B cell (primary cell): ENCODE data around the gene CACNA2D1. TPM values are rescaled to one million over a fixed set of nuclear protein-coding genes. Genes with fewer than 3 reads are reported as not detected.

ENCODE experiments used
- ATAC-seq: fragments of 200-7000 bp; cut with Tn5 transposase; one replicate; pipeline ENCODE4 v1.10.0; 2021; ENCODE audit warnings: low read depth, mild to moderate bottlenecking, moderate number of reproducible peaks, moderate library complexity
- CTCF ChIA-PET: fragments of 350-600 bp; sonication (Branson Sonifier 250); formaldehyde crosslinking; loops from one replicate; lab custom pipeline; 2021; ENCODE audit warnings: antibody characterized with exemption, inconsistent platforms; lab: Charles Lee
- POLR2A ChIA-PET: fragments of 350-600 bp; sonication (Branson Sonifier 250); formaldehyde crosslinking; loops from one replicate; lab custom pipeline; 2021; ENCODE audit warnings: antibody characterized with exemption; lab: Charles Lee
- DNase-seq: peaks from one replicate; pipeline ENCODE4 v3.0.0; 2013
- H2AFZ ChIP-seq: 2 replicates; pipeline ENCODE4 v1.6.1; 2012; ENCODE audit warnings: mild to moderate bottlenecking, low read depth, low read length; ENCODE audit not compliant: insufficient read depth, poor library complexity, severe bottlenecking
- H3K27ac ChIP-seq, 2 donors: 1 replicate in 1 of 2; 2 replicates in 1 of 2; pipeline ENCODE4 v1.5.1; 2012 to 2013; ENCODE audit warnings: low read length in 2 of 2, mild to moderate bottlenecking in 2 of 2, moderate library complexity in 1 of 2
- H3K27me3 ChIP-seq, 4 experiments: fragments of 200-600 bp in 1 of 4; sonication (generic) in 1 of 4; replicated peaks in 1 of 4; 1 replicate in 2 of 4; 2 replicates in 2 of 4; pipeline versions ENCODE4 v1.6.1 to v1.7.0; 2013 to 2016; ENCODE audit warnings: low read length in 3 of 4, mild to moderate bottlenecking in 2 of 4, mixed read lengths in 1 of 4, moderate library complexity in 1 of 4; ENCODE audit not compliant: insufficient read depth in 4 of 4, control insufficient read depth in 3 of 4; ENCODE audit errors: control extremely low read depth in 1 of 4
- H3K36me3 ChIP-seq, 2 experiments: replicated peaks in 1 of 2; 1 replicate in 1 of 2; 2 replicates in 1 of 2; pipeline versions ENCODE4 v1.6.1 to v1.7.1; 2013; ENCODE audit warnings: low read length in 1 of 2; ENCODE audit not compliant: insufficient read depth in 2 of 2, control insufficient read depth in 1 of 2; ENCODE audit errors: control extremely low read depth in 1 of 2, extremely low read depth in 1 of 2
- H3K4me1 ChIP-seq, 2 donors: fragments of 200-600 bp in 1 of 2; sonication (generic) in 1 of 2; 1 replicate in 1 of 2; 2 replicates in 1 of 2; pipeline versions ENCODE4 v1.5.1 to v1.6.1; 2013 to 2017; ENCODE audit warnings: low read length in 2 of 2; ENCODE audit not compliant: control insufficient read depth in 2 of 2, insufficient read depth in 2 of 2
- H3K4me2 ChIP-seq: replicated peaks from 2 replicates; pipeline ENCODE3; 2012; ENCODE audit warnings: mild to moderate bottlenecking, low read depth, low read length; ENCODE audit not compliant: poor library complexity, severe bottlenecking
- H3K4me3 ChIP-seq, 5 experiments: fragments of 200-600 bp in 1 of 5; sonication (generic) in 1 of 5; 1 replicate in 3 of 5; 2 replicates in 2 of 5; pipeline versions ENCODE4 v1.5.1 to v1.7.0; 2011 to 2016; ENCODE audit warnings: low read length in 4 of 5, mild to moderate bottlenecking in 4 of 5, low read depth in 2 of 5, control low read depth in 1 of 5, moderate library complexity in 1 of 5; ENCODE audit not compliant: insufficient read depth in 1 of 5; ENCODE audit errors: control extremely low read depth in 1 of 5, extremely low read depth in 1 of 5
- H3K79me2 ChIP-seq: fragments of 200-600 bp; sonication (generic); one replicate; pipeline ENCODE4 v1.6.0; 2016; ENCODE audit warnings: low read length; ENCODE audit not compliant: control insufficient read depth, insufficient read depth
- H3K9ac ChIP-seq: fragments of 200-600 bp; sonication (generic); 2 replicates; pipeline ENCODE4 v1.6.1; 2017; ENCODE audit warnings: mild to moderate bottlenecking, low read length, moderate library complexity
- H3K9me3 ChIP-seq, 3 donors: one replicate each; pipeline versions ENCODE4 v1.6.1 to v1.7.1; 2013; ENCODE audit warnings: low read length in 2 of 3; ENCODE audit not compliant: control insufficient read depth in 2 of 3, insufficient read depth in 1 of 3; ENCODE audit errors: control extremely low read depth in 1 of 3
- H4K20me1 ChIP-seq: 2 replicates; pipeline ENCODE4 v1.6.0; 2012; ENCODE audit warnings: mild to moderate bottlenecking, low read length; ENCODE audit not compliant: insufficient read depth, control insufficient read depth, poor library complexity, severe bottlenecking
- H3K27ac Mint-ChIP-seq: one replicate; pipeline ENCODE4 v1.8.0; 2021; ENCODE audit warnings: mixed read lengths
- H3K27me3 Mint-ChIP-seq: one replicate; pipeline ENCODE4 v1.8.0; 2021; ENCODE audit warnings: mixed read lengths
- H3K4me1 Mint-ChIP-seq: one replicate; pipeline ENCODE4 v1.8.0; 2021; ENCODE audit warnings: mixed read lengths
- H3K4me3 Mint-ChIP-seq: one replicate; pipeline ENCODE4 v1.8.0; 2021; ENCODE audit warnings: mixed read lengths
- H3K9me3 Mint-ChIP-seq: one replicate; pipeline ENCODE4 v1.8.0; 2022; ENCODE audit warnings: mixed read lengths; ENCODE audit not compliant: insufficient read depth
- CTCF ChIP-seq: fragments of 200-600 bp; IDR thresholded peaks from one replicate; pipeline ENCODE4 v1.8.0; 2022; ENCODE audit warnings: antibody characterized with exemption, mild to moderate bottlenecking
- EZH2 ChIP-seq: IDR thresholded peaks from 2 replicates; pipeline ENCODE4 v1.6.1; 2012; ENCODE audit warnings: borderline replicate concordance, low read depth, mild to moderate bottlenecking, moderate library complexity, low read length; ENCODE audit not compliant: insufficient read depth, poor library complexity, severe bottlenecking
- WGBS: methylation state at CpG from one replicate; pipeline ENCODE4 v1.1.5; 2013; ENCODE audit warnings: missing lambda C conversion rate; ENCODE audit not compliant: insufficient coverage; 5-methylcytosine and 5-hydroxymethylcytosine counted together
- intact Hi-C: fragments of 100-400 bp; cut with micrococcal nuclease; formaldehyde crosslinking; loops from one replicate; pipeline ENCODE4 v1.10.0; 2022
- polyA plus RNA-seq: library from polyadenylated mRNA; depleted of rRNA; stranded (reverse); fragments of >200 nt; gene quantifications from 2 replicates; pipeline ENCODE4 v1.2.3, GENCODE V29; 2012
- total RNA-seq, 2 donors: library from RNA; stranded (reverse); fragments of 120-200 nt in 1 of 2; gene quantifications; 1 replicate in 1 of 2; 2 replicates in 1 of 2; pipeline versions ENCODE4 v1.2.3 to v1.2.4, GENCODE V29; 2013 to 2022

The CACNA2D1 gene
- total and polyA plus RNA-seq, 2 donors (not counting 1 experiment from before 2014, with no cell fraction given): not detected

- no peak for TF ChIP-seq CTCF
- TF ChIP-seq EZH2: no peak
- Histone ChIP-seq H3K36me3 (no peaks in the 10 kb centered on the region), H2AFZ (no peak overlapping the region), H4K20me1 (no peaks in the 10 kb centered on the region), H3K27ac (no peak overlapping the region), H3K27me3 (no peaks in the 10 kb centered on the region), H3K4me3 (no peak overlapping the region), H3K9ac (no peak overlapping the region), H3K79me2 (no peaks in the 10 kb centered on the region), H3K9me3 (peaks cover 0 to 7% (median 0%) of the 10 kb centered on the region in 3 donors), H3K4me2 (no peak overlapping the region), H3K4me1 (no peaks in the 10 kb centered on the region)
- POLR2A ChIA-PET: no interaction called here
- H3K27me3 Mint-ChIP-seq: no peaks in the 10 kb centered on the region
- no CpG with 5 or more reads among the region's 2 CpGs for WGBS
- CTCF ChIA-PET: interaction anchor here (0.9 kb wide), 1 partner anchor 35 kb away, joined by 3 read pairs; no protein-coding TSS in a partner anchor
- no peak for ATAC-seq
- H3K4me1 Mint-ChIP-seq: no peaks in the 10 kb centered on the region
- H3K4me3 Mint-ChIP-seq: no peak overlapping the region
- H3K27ac Mint-ChIP-seq: no peak overlapping the region
- no peaks in the 10 kb centered on the region for H3K9me3 Mint-ChIP-seq
- no peak for DNase-seq
- intact Hi-C loops: no loop called here
Measured at GRCh38 chr7:82078807-82079206, 364.8 kb downstream of the CACNA2D1 start.

DNA sequence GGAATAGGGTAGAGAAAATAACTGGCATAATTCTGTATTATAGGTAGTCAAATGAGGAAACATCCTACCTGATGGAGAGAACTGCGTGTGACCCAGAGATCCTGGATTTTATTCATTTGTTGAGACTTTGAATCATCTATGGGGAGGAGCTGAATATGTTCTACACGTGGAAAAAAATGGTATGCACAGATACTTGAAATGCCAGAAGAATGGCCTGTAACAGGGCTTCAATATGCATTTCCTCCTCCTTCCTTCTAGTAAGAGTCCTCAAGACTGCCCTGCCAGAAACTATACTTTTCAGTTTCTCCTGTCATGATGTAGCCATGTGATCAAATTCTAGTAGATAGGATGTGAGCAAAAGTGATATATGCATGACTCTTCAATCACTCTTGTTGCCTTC, 372.1 kb downstream of the CACNA2D1 start:
- WGBS: no CpG with 5 or more reads among the region's 2 CpGs
- Histone ChIP-seq H3K4me3 (no peak overlapping the region), H3K4me2 (no peak overlapping the region), H3K79me2 (no peaks in the 10 kb centered on the region), H3K27me3 (no peaks in the 10 kb centered on the region), H3K9ac (no peak overlapping the region), H3K4me1 (no peaks in the 10 kb centered on the region), H3K9me3 (no peaks in the 10 kb centered on the region), H4K20me1 (no peaks in the 10 kb centered on the region), H2AFZ (no peak overlapping the region), H3K36me3 (no peaks in the 10 kb centered on the region), H3K27ac (no peak overlapping the region)
- peaks cover 5% of the 10 kb centered on the region for H3K9me3 Mint-ChIP-seq
- POLR2A ChIA-PET: no interaction called here
- intact Hi-C loops: no loop called here
- no peaks in the 10 kb centered on the region for H3K27me3 Mint-ChIP-seq
- no peaks in the 10 kb centered on the region for H3K4me1 Mint-ChIP-seq
- TF ChIP-seq CTCF: no peak
- no peak for TF ChIP-seq EZH2
- DNase-seq: no peak
- CTCF ChIA-PET: no interaction called here
- H3K27ac Mint-ChIP-seq: no peak overlapping the region
- ATAC-seq: no peak
- no peak overlapping the region for H3K4me3 Mint-ChIP-seq
